ENCODE results near the gene EPB41L5.

DNA sequence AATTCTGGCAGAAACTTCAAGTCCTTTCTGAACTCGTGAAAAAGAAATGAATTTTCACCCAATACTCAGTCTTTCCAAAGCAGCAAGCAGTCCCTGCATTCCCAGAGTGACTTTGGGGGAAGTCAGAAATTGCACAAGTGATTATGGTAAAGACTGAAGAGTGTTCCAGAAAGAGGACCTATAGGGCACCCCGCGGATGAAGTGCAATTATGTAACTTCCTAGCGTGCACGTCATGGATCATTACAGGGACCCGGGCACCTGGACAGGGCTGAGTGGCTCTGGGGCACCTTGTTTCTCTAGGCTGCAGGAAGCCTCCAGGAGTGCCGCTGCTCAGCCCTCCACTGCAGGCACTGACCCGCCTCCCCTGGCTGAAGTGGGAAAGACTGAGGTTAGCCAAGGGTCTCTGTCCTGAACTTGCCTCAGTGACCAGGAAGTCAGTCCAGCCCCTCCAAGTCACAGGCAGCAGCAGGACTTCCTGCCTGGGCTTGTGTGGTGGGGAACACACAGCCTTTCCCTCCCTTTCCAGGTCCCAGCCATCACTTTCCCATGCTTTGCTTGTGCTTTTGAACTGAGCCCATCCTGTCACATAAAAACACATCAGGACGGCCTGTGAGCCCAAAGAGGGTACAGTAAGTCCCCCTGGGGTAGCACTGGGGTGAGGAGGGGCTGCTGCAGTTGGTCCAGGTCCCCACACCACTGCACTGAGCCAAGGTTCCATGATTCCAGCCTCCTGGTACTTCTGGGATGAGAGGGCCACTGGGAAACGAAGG, 190.6 kb downstream of the EPB41L5 start:
- TF ChIP-seq POLR2A (IDR thresholded peaks at IDR 0.05) = no peak
- TF ChIP-seq, protein P1, sequence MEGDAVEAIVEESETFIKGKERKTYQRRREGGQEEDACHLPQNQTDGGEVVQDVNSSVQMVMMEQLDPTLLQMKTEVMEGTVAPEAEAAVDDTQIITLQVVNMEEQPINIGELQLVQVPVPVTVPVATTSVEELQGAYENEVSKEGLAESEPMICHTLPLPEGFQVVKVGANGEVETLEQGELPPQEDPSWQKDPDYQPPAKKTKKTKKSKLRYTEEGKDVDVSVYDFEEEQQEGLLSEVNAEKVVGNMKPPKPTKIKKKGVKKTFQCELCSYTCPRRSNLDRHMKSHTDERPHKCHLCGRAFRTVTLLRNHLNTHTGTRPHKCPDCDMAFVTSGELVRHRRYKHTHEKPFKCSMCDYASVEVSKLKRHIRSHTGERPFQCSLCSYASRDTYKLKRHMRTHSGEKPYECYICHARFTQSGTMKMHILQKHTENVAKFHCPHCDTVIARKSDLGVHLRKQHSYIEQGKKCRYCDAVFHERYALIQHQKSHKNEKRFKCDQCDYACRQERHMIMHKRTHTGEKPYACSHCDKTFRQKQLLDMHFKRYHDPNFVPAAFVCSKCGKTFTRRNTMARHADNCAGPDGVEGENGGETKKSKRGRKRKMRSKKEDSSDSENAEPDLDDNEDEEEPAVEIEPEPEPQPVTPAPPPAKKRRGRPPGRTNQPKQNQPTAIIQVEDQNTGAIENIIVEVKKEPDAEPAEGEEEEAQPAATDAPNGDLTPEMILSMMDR (IDR thresholded peaks at IDR 0.05) = no peak
